ENCODE results near the gene YWHAQ.

YWHAQ gene

DNA sequence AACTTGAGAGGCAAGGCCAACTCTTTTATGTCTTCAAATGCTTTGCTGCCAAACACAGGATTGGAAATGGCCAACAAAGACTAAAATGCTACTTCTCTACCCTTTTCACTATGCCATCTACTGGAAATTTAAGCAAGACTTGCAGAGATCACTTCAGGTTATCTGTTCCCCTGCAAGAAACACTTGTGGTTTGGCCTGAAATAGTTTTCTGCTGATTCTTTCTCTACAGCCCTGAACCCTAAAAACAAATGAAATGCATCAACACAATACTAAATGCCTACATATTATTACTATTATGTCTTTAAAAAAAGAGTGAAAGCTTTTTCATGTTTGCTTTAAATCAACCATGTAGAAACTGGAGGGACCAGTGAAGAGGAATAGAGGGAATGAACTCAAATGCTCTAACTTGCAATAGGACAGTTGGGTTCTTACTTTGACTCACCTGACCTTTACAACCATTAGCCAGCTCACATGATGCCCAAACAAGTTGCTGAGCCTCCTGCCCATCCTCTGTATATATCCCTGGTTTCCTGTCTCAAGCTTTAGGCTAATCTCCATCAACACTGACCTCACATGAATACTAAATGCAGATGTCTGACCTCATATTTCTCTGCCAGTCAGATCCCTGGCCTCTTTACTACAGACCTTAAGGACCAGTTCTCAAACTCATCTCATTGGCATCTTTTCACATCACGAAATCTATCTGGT lies 57.6 kb downstream of the YWHAQ start:
- H3K4me3 ChIP-seq (ENCODE audit: control insufficient read depth, low read depth, low read length), result no peak overlapping the region
- no peak for DNase-seq (ENCODE audit: low read depth)
- TF ChIP-seq CTCF (IDR thresholded peaks at IDR 0.05; ENCODE audit: control insufficient read depth, insufficient read depth, low read depth, low read length, missing control alignments), result no peak

GRCh38 chr2:9570182-9571060 lies 60.4 kb downstream of the YWHAQ start:
- no peak for DNase-seq (ENCODE audit: low read depth)
- TF ChIP-seq CTCF (IDR thresholded peaks at IDR 0.05; ENCODE audit: control insufficient read depth, insufficient read depth, low read depth, low read length, missing control alignments), result peak; percentile 13
- no peak overlapping the region for H3K4me3 ChIP-seq (ENCODE audit: control insufficient read depth, low read depth, low read length)

DNA sequence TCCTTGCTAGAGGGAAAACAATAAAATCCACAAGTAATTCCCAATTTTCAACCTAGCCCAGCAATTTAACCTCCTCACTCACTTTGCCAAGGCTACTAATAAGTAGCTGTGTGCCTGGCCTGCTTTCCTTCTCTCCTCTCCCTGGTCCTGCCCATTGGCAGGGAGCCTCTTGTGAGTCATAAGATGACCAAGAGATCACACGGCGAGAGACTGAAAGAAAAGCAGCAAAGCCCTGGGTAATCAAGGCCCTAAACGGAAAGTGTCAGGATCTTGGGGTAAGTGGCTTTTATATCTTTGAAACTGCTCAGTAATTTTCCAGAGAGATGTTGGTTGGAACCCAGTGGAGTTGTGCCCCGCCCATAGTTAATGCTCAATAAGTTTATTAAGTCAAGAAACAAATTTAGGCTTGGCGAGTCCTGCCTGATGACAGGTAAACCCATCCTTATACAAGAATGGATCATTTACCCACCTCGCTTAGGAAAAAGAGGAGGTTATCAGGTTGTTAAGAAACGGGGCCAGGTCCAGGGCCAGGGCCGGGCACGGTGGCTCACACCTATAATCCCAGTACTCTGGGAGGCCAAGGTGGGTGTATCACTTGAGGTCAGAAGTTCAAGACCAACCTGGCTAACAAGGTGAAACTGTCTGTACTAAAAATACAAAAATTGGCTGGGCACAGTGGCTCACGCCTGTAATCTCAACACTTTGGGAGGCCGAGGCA lies 65.2 kb downstream of the YWHAQ start:
- no peak for TF ChIP-seq CTCF (IDR thresholded peaks at IDR 0.05; ENCODE audit: control insufficient read depth, insufficient read depth, low read depth, low read length, missing control alignments)
- DNase-seq (ENCODE audit: low read depth), result peak; percentile 86
- no peak overlapping the region for H3K4me3 ChIP-seq (ENCODE audit: control insufficient read depth, low read depth, low read length)

DNA sequence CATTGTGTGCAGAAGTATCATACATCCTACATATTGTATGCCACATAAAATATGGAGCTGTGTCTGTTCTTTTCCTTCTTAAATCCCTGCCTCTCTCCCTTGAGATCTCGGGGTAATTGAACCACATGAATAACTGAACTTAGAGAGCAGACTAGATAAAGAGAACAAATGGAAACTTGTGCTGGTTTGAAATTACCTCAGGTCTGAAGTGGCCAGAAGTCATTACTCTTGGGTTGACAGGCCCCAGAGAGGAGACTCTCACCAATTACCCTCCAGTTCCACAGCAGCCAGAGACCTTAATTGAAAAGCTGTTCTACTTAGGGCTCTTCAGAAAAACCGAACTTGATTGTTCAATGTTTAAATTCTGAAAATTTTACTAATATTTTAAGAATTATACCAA lies 70.2 kb downstream of the YWHAQ start:
- TF ChIP-seq CTCF (IDR thresholded peaks at IDR 0.05; ENCODE audit: control insufficient read depth, insufficient read depth, low read depth, low read length, missing control alignments), result no peak
- DNase-seq (ENCODE audit: low read depth), result no peak
- no peak overlapping the region for H3K4me3 ChIP-seq (ENCODE audit: control insufficient read depth, low read depth, low read length)

GRCh38 chr2:9558948-9559381 lies 71.8 kb downstream of the YWHAQ start:
- TF ChIP-seq CTCF (IDR thresholded peaks at IDR 0.05; ENCODE audit: control insufficient read depth, insufficient read depth, low read depth, low read length, missing control alignments), result no peak
- DNase-seq (ENCODE audit: low read depth), result peak; percentile 93
- no peak overlapping the region for H3K4me3 ChIP-seq (ENCODE audit: control insufficient read depth, low read depth, low read length)

GRCh38 chr2:9556121-9556743 lies 74.6 kb downstream of the YWHAQ start:
- TF ChIP-seq CTCF (IDR thresholded peaks at IDR 0.05; ENCODE audit: control insufficient read depth, insufficient read depth, low read depth, low read length, missing control alignments), result no peak
- DNase-seq (ENCODE audit: low read depth), result no peak
- peak overlapping the region; percentile 69 for H3K4me3 ChIP-seq (ENCODE audit: control insufficient read depth, low read depth, low read length)

Measured in AG09309 (cell line).